ENCODE data around the gene TANC2. TPM values are rescaled to one million over a fixed set of nuclear protein-coding genes. Genes with fewer than 3 reads are reported as not detected.
A peak's percentile ranks its signal among the peaks of the same experiment; 100 is the strongest.

TANC2 gene
- total RNA-seq, 1 experiment from 2014 or later: 24.2 TPM

DNA sequence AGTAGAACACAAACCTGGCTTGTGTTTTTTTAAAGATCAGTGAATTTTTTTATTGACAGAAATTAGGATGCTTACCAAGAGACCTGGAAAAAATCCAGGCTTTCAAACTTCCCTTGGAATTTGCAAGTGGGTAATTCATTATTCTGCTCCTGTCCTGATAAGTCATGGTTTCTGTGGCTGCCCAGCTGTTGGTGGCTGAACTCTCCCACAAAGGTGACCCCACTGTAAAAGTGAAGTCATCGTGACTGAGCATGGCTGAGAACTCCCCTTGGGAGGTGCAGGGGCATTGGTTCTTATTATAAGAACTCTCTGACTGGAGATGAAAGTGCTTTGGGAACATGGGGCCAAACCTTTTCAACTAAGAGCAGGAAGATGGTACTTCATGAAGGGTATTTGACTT lies 46.6 kb upstream of the TANC2 start:
- ATAC-seq (peak; percentile 15; the same call in 1 of the 2 replicates), DNase-seq (peak; percentile 53)
- Histone ChIP-seq H3K4me2 (ENCODE audit: low read length) (no peak overlapping the region), H3K9me2 (replicated peaks; ENCODE audit: low read length) (no peaks in the 10 kb centered on the region), H3K9me3 (ENCODE audit: low read length) (no peaks in the 10 kb centered on the region), H3F3A (ENCODE audit: low read length, unreplicated experiment) (no peaks in the 10 kb centered on the region), H3K4me3 (ENCODE audit: low read length) (no peak overlapping the region), H3K79me2 (ENCODE audit: low read length) (no peaks in the 10 kb centered on the region), H4K20me1 (ENCODE audit: low read length) (no peaks in the 10 kb centered on the region), H3K4me1 (ENCODE audit: insufficient read depth, low read length) (peaks cover 12% of the 10 kb centered on the region; the same call in 1 of the 2 replicates), H3K9ac (ENCODE audit: low read length) (no peak overlapping the region), H2AFZ (ENCODE audit: low read length) (no peak overlapping the region), H3K27ac (ENCODE audit: low read length) (no peak overlapping the region), H3K36me3 (ENCODE audit: low read depth, low read length) (no peaks in the 10 kb centered on the region), H3K27me3 (ENCODE audit: low read length) (no peaks in the 10 kb centered on the region)
- ChIA-PET POLR2A (ENCODE audit: unreplicated experiment) (no interaction called here), CTCF (no interaction called here)
- intact Hi-C loops (cut with micrococcal nuclease): no loop called here
- TF ChIP-seq, protein P1, sequence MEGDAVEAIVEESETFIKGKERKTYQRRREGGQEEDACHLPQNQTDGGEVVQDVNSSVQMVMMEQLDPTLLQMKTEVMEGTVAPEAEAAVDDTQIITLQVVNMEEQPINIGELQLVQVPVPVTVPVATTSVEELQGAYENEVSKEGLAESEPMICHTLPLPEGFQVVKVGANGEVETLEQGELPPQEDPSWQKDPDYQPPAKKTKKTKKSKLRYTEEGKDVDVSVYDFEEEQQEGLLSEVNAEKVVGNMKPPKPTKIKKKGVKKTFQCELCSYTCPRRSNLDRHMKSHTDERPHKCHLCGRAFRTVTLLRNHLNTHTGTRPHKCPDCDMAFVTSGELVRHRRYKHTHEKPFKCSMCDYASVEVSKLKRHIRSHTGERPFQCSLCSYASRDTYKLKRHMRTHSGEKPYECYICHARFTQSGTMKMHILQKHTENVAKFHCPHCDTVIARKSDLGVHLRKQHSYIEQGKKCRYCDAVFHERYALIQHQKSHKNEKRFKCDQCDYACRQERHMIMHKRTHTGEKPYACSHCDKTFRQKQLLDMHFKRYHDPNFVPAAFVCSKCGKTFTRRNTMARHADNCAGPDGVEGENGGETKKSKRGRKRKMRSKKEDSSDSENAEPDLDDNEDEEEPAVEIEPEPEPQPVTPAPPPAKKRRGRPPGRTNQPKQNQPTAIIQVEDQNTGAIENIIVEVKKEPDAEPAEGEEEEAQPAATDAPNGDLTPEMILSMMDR (conservative IDR thresholded peaks at IDR 0.05; ENCODE audit: low read depth, low read length): no peak
- TF ChIP-seq EZH2 (IDR thresholded peaks at IDR 0.05; ENCODE audit: low read length, unreplicated experiment) (no peak), EZH2phosphoT487 (IDR thresholded peaks at IDR 0.05; ENCODE audit: borderline replicate concordance, low read length) (no peak)
- BruUV-seq (replicated peaks): no TSS peak

DNA sequence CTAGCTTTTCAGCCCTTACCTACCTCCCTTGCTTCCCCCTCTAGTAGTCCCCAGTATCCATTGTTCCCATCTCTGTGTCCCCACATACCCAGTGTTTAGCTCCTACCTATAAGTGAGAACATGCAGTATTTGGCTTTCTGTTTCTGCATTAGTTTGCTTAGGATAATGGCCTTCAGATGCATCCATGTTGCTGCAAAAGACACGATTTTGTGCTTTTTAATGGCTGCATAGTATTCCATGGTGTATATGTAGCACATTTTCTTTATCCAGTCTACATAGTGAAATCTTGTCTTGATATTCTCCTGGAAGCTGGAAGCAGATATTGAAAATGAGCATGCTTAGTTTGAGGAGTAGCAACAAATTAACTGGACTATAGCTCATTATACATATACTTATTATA lies 45.7 kb upstream of the TANC2 start:
- Histone ChIP-seq H3K36me3 (ENCODE audit: low read depth, low read length) (no peaks in the 10 kb centered on the region), H3K79me2 (ENCODE audit: low read length) (no peaks in the 10 kb centered on the region), H3K9me3 (ENCODE audit: low read length) (no peaks in the 10 kb centered on the region), H3K9me2 (replicated peaks; ENCODE audit: low read length) (no peaks in the 10 kb centered on the region), H3K27ac (ENCODE audit: low read length) (no peak overlapping the region), H3F3A (ENCODE audit: low read length, unreplicated experiment) (no peaks in the 10 kb centered on the region), H3K4me2 (ENCODE audit: low read length) (no peak overlapping the region), H3K4me3 (ENCODE audit: low read length) (no peak overlapping the region), H3K4me1 (ENCODE audit: insufficient read depth, low read length) (peaks cover 12% of the 10 kb centered on the region; the same call in 1 of the 2 replicates), H3K27me3 (ENCODE audit: low read length) (no peaks in the 10 kb centered on the region), H2AFZ (ENCODE audit: low read length) (no peak overlapping the region), H3K9ac (ENCODE audit: low read length) (no peak overlapping the region), H4K20me1 (ENCODE audit: low read length) (no peaks in the 10 kb centered on the region)
- POLR2A ChIA-PET (ENCODE audit: unreplicated experiment): no interaction called here
- ATAC-seq (no peak), DNase-seq (no peak)
- CTCF ChIA-PET: no interaction called here
- intact Hi-C loops (cut with micrococcal nuclease): no loop called here
- no TSS peak for BruUV-seq (replicated peaks)
- TF ChIP-seq EZH2 (IDR thresholded peaks at IDR 0.05; ENCODE audit: low read length, unreplicated experiment): no peak
- TF ChIP-seq EZH2phosphoT487 (IDR thresholded peaks at IDR 0.05; ENCODE audit: borderline replicate concordance, low read length): no peak
- TF ChIP-seq, protein P1 (conservative IDR thresholded peaks at IDR 0.05; ENCODE audit: low read depth, low read length): no peak

DNA sequence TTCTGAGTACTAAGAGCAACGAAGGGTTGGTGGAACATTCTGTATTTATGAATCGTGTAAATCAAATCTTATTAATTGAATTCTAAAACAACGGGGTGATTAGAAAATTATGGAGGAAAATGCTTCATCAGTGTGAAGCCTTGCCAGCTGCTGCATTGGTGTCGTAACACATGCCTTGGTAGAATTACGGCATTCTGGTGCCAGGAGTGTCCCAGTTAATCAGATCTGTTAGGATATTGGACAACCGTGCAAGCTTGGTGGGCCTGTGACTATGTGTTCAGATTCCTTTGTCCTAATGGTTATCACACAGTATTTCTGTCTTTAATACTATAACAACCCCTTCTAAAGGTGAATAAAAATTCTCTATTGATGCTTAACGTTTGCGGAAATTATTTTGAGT lies 44.2 kb upstream of the TANC2 start:
- ChIA-PET CTCF (no interaction called here), POLR2A (ENCODE audit: unreplicated experiment) (no interaction called here)
- intact Hi-C loops (cut with micrococcal nuclease): no loop called here
- TF ChIP-seq EZH2 (IDR thresholded peaks at IDR 0.05; ENCODE audit: low read length, unreplicated experiment) (no peak), EZH2phosphoT487 (IDR thresholded peaks at IDR 0.05; ENCODE audit: borderline replicate concordance, low read length) (no peak)
- TF ChIP-seq, protein P1 (conservative IDR thresholded peaks at IDR 0.05; ENCODE audit: low read depth, low read length): no peak
- no peak overlapping the region for H3K4me2 ChIP-seq (ENCODE audit: low read length)
- H3K36me3 ChIP-seq (ENCODE audit: low read depth, low read length): no peaks in the 10 kb centered on the region
- peaks cover 16% of the 10 kb centered on the region; the same call in 1 of the 2 replicates for H3K4me1 ChIP-seq (ENCODE audit: insufficient read depth, low read length)
- H3K9me3 ChIP-seq (ENCODE audit: low read length): no peaks in the 10 kb centered on the region
- no peak for ATAC-seq
- no peaks in the 10 kb centered on the region for H3K27me3 ChIP-seq (ENCODE audit: low read length)
- no TSS peak for BruUV-seq (replicated peaks)
- no peaks in the 10 kb centered on the region for H4K20me1 ChIP-seq (ENCODE audit: low read length)
- H2AFZ ChIP-seq (ENCODE audit: low read length): no peak overlapping the region
- H3K27ac ChIP-seq (ENCODE audit: low read length): no peak overlapping the region
- H3F3A ChIP-seq (ENCODE audit: low read length, unreplicated experiment): no peaks in the 10 kb centered on the region
- no peaks in the 10 kb centered on the region for H3K79me2 ChIP-seq (ENCODE audit: low read length)
- no peak overlapping the region for H3K9ac ChIP-seq (ENCODE audit: low read length)
- no peak for DNase-seq
- no peaks in the 10 kb centered on the region for H3K9me2 ChIP-seq (replicated peaks; ENCODE audit: low read length)
- H3K4me3 ChIP-seq (ENCODE audit: low read length): no peak overlapping the region
